Measurements from ENCODE around the gene CILP2.

Gene CILP2

GRCh38 chr19:19544257-19544953 is 6.3 kb downstream of the CILP2 start:
- DNase-seq (ENCODE audit: low read depth): no peak

- DNase-seq (ENCODE audit: low read depth): no peak
Observed at GRCh38 chr19:19544954-19545591, 7.0 kb downstream of the CILP2 start.

- no peak for DNase-seq (ENCODE audit: low read depth)
Observed at GRCh38 chr19:19545707-19546106, 7.6 kb downstream of the CILP2 start.

GRCh38 chr19:19546751-19547162 is 8.7 kb downstream of the CILP2 start:
- no peak for DNase-seq (ENCODE audit: low read depth)

- no peak for DNase-seq (ENCODE audit: low read depth)
Observed at GRCh38 chr19:19547674-19548336, 9.7 kb downstream of the CILP2 start.

- DNase-seq (ENCODE audit: low read depth): no peak
Observed at GRCh38 chr19:19548915-19549759, 11.1 kb downstream of the CILP2 start.

GRCh38 chr19:19549804-19550464 is 11.9 kb downstream of the CILP2 start:
- no peak for DNase-seq (ENCODE audit: low read depth)

- DNase-seq (ENCODE audit: low read depth): no peak
Observed at GRCh38 chr19:19550485-19550929, 12.4 kb downstream of the CILP2 start.

- no peak for DNase-seq (ENCODE audit: low read depth)
Observed at GRCh38 chr19:19550972-19551852, 13.1 kb downstream of the CILP2 start.

- no peak for DNase-seq (ENCODE audit: low read depth)
Observed at GRCh38 chr19:19551853-19552192, 13.8 kb downstream of the CILP2 start.

- no peak for DNase-seq (ENCODE audit: low read depth)
Observed at GRCh38 chr19:19552798-19553197, 14.7 kb downstream of the CILP2 start.

GRCh38 chr19:19553670-19554069 is 15.6 kb downstream of the CILP2 start:
- DNase-seq (ENCODE audit: low read depth): no peak

- no peak for DNase-seq (ENCODE audit: low read depth)
Observed at GRCh38 chr19:19554074-19555023, 16.3 kb downstream of the CILP2 start.

- no peak for DNase-seq (ENCODE audit: low read depth)
Observed at GRCh38 chr19:19558055-19558454, 20.0 kb downstream of the CILP2 start.

GRCh38 chr19:19558636-19559035 is 20.6 kb downstream of the CILP2 start:
- DNase-seq (ENCODE audit: low read depth): no peak

GRCh38 chr19:19559931-19560330 is 21.9 kb downstream of the CILP2 start:
- no peak for DNase-seq (ENCODE audit: low read depth)

GRCh38 chr19:19561946-19562664 is 24.0 kb downstream of the CILP2 start:
- DNase-seq (ENCODE audit: low read depth): no peak

GRCh38 chr19:19562665-19563347 is 24.7 kb downstream of the CILP2 start:
- DNase-seq (ENCODE audit: low read depth): no peak

Measured in non-pigmented ciliary epithelial cell (primary cell).